HS-5 (cell line): ENCODE measurements around the gene SEC14L1.

Experiments
- DNase-seq: peaks from one replicate; pipeline ENCODE4 v3.0.0-alpha.2; 2012; ENCODE audit warnings: low read depth

SEC14L1 gene

DNA sequence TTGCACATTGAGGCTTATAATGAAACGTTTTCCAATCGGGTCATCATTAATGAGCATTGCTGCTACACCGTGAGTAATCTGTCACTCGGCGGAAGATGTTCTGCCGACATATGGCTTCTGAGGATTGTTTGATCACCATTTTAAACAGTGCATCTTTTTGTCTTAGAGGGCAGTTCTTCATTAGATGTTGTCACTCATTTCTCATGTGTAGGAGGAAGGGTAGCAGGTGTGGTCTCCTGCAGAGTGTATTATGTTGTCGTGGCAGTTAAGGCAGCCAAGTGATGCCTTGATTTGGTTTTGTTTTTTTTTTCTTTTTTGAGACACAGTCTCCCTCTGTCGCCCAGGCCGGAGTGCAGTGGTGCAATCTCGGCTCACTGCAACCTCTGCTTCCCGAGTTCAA lies 50.5 kb downstream of the SEC14L1 start:
- no peak for DNase-seq

DNA sequence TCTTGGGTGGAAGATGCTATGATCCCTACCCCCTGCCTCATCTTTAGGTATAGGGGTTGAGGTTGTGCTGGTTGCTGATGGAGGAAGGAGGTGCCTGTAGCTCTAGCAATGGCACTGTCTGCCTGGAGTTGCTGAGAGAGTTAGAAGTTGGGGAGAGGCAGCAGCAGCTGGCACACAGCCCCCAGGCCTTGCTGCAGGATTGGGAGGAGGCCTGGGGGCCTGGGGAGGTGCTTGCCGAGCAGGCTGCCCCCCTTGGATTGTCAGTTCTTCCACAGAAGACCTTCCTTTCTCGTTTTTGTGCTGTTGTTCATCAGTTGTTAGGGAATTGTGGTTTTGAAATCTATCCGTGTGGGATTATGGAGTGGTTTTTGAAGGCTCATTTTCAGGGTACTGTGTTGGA lies 52.9 kb downstream of the SEC14L1 start:
- DNase-seq = no peak

DNA sequence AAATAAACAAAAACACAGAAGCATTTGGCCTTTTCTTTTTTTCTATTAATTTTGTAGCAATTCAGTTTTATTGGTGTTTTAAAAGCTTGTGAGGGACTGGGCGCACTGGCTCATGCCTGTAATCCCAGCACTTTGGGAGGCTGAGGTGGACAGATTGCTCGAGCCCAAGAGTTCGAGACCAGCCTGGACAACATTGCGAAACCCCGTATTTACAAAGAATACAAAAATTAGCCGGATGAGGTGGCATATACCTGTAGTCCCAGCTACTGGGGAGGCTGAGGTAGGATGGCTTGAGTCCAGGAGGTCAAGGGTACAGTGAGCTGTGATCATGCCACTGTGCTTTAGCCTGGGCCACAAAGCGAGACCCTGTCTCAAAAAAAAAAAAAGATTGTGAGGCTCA lies 53.4 kb downstream of the SEC14L1 start:
- no peak for DNase-seq

DNA sequence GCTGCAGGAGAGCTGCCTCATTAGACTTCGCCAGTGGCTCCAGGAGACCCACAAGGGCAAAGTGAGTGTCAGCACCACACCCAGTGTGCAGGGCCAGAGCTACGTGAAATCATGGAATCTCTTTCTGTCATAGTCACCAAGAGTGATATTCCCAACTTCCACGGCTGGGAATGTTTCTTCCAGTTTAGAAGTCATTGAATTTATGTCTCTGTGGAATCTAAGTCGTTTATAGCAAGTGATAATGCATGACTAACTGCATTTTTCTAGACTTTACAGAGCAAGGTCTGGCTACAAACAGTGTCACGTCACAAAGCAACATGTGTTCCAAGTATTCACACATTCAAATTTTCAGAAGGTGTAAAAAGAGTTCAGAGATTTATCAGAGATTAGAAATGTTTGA lies 55.5 kb downstream of the SEC14L1 start:
- DNase-seq = no peak

DNA sequence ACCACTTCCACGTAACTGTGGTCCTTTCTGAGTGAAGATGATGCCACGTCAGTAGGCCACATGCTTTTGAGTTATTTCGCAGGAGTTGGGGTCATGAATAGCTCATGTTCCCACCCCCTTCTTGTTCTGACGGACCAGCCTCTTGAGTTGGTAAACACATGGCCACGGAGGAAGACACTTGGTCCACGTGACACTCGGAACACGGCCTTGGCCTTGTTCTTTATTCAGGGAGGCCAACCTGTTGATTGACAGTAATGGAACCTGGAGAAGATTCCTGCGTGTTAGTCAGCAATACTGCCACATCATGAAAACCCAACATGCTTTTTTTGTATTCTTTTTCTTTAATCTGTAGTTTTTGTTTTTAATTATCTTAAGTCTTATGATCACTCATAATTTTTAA lies 56.3 kb downstream of the SEC14L1 start:
- DNase-seq = no peak

DNA sequence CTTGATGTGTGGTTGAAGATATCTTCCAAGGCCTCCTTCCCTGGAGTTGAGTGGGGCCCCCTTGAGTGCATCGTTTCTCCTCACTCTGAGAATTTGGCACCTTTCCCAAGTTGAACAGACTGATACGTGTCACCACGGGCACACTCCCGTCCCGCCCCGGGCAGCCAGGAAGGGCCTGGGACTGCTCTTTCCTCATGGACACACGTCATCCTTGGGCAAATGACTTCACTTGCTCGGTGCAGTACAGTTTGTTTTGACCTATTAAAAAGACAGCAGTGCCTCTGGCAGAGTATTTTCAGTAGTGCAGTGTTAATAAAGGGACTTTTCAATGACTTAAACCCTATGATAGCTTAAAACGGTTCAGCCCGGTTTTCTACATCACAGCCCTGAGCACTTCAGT lies 59.9 kb downstream of the SEC14L1 start:
- DNase-seq = no peak

DNA sequence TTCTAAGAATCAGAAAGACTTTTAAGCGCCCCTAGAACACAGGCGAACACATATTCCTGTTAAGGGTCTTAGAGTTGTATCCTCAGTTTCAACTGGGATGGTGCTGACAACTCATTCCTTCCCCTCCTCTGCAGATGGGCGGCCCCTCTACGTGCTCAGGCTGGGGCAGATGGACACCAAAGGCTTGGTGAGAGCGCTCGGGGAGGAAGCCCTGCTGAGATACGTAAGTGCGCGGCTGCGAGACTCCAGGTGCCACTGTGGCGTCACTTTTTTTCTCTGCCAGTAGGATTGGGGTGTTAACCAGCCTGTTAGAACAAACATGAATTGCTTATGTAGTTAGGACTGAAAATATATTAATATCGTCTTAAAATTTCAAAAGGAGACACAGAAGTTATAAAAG lies 62.7 kb downstream of the SEC14L1 start:
- DNase-seq = no peak

DNA sequence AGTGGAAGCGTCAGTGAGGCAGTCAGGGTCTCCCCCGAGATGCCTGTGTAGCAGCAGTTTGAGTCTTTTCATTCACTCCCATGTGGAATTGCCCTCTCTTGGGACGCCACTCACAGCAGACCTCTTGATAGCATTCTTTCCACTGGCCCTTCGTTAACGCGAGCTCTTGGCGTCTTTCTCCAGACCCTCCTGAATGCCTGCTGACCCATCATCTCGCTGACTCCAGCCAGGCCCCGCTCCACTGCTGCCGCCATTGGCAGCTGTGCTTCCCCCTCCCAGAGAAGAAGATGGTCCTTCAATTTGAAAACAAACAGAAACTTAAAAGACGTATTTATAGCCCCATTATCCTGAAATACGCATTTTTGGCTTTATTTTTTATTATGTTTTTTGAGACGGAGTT lies 63.1 kb downstream of the SEC14L1 start:
- no peak for DNase-seq

DNA sequence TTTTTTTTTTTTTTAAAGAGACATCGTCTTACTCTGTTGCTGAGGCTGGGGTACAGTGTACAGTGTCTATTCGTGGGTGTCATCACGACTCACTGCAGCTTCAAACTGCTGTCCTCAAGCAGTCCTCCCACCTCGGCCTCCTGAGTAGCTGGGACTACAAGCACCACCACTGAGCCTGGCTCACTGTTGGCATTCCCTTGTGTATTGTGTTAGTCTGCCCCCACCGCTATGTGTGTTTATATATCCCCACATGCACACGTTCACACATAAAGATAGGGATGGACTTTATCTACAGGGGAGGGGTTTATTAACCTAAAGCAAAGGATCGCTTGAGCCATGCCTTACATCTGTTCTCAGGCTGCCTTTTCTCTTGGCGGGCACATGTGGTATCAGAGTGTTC lies 63.8 kb downstream of the SEC14L1 start:
- no peak for DNase-seq

DNA sequence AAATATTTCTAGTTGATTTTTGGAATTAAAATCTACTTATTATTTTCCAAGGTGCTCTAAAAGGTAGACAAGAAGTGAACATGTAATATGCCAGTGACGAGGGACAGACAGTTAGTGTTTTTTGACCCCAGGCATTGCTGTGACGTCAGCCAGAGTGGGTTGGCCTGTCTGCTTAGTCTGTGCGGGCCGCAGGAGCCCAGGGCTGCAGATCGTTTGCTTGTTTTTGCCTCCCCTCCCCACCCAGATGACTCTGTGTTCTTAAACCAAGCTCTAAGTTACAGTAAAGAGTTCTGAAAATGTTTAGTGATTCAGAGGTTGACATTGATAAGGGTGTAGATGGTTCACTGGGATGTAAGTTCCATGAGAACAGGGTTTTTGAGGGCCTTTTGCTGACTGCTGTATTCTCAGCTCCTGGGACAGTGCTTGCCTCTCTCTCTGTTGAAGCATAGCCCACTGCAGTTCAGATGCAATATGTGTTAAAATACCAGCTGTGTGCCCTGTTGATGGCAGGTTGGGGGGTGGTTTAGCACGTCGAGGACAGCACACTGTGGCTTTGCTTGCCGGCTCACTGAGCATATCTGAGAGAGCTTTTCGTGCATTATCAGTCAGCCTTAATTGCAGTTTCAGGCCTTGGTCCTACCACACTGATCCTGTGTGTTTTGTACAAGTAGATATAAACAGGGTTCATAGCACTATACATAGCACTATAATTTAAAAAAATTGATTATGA lies 64.8 kb downstream of the SEC14L1 start:
- DNase-seq = no peak

DNA sequence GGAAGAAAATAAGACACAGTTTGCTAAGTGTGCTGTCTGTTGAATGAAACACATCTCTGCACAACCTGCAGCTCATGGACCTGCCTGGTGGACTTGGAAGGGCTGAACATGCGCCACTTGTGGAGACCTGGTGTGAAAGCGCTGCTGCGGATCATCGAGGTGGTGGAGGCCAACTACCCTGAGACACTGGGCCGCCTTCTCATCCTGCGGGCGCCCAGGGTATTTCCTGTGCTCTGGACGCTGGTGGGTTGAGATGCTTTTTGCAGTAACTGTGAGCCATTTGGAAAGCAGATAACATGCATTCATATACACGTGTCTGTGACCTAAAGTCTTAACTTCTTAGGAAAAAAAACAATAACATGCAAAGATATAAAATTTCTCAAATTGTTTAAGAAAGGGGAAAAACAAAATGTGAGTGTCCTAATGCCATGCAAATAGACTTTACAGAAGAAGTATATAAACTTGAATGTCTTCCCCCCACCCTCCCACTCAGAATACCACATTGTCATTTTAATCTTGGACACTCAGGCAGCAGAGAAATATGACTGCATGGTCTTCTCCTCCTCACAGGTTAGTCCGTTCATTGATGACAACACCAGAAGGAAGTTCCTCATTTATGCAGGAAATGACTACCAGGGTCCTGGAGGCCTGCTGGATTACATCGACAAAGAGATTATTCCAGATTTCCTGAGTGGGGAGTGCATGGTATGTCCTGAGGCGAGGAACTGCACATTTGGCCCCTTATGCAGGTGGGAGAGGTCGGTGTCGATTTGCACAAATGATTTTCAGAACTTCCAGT lies 65.6 kb downstream of the SEC14L1 start:
- no peak for DNase-seq

DNA sequence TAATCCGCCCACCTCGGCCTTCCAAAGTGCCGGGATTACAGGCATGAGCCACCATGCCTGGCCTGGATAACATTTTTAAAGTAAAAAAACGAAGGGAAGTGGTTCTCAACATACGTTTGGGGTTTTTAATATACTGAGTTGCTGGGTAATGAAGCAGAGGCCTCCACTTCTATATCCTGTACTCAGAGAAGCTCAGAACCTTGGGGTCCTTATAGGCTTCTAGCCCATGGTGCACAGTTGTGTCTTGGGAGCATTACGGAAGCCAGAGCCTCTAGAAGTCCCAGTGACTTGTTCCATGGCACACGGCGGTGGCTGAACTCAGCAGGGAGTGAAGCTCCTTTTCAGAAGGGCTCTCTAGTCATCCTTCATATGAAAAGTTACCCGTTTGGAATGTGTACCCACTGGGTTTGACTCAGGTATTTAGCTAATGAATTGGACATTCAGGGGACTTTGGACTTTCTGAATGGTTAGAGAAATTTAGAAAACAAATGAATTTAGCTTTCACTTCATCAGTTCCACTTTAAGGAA lies 67.0 kb downstream of the SEC14L1 start:
- no peak for DNase-seq

DNA sequence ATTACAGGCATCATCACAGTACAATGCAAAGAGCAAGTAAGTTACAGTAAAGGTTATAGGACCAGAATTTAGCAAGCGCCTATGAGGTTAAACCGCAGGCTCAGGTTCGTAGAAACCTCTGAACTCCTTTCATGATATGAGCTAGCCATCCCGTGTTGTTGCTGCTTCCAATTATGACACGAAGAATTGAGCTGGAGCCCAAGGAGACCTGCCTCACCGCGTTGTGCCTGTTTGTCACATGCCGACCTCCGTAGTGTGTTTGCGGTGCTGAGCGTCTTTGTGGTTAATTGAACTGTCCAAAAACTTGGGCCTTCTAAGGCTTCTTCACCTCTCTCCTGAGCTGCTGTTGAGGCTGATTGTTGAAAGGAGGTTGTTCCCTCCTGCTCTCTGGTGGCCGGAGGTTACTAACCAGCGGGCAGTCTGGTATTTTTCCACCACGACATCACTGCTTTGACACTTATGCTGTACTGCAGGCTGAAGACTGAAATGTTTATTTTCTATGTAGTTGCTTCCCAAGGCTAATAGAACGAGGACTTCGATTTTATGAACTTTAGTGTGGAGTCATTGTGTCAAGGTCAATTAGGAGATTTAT lies 67.5 kb downstream of the SEC14L1 start:
- DNase-seq = no peak

DNA sequence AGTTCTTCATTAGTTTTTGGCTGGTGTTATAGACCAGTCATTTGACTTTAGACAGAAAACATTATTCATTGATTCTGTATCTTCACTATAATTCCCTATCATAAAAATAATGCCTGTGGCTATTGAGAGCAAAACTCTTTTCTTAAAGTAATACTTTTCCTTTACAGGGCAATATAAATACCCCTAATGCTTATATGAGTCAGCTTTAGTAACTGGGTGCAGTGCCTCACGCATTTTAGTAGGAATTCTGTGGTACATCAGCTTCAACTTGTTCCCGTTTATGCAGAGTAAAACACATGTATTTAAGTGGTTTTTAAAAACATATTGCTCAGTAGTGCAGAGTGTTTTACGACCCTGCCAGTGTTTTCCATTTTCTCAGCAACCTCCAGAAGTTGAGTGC lies 68.1 kb downstream of the SEC14L1 start:
- DNase-seq = no peak

DNA sequence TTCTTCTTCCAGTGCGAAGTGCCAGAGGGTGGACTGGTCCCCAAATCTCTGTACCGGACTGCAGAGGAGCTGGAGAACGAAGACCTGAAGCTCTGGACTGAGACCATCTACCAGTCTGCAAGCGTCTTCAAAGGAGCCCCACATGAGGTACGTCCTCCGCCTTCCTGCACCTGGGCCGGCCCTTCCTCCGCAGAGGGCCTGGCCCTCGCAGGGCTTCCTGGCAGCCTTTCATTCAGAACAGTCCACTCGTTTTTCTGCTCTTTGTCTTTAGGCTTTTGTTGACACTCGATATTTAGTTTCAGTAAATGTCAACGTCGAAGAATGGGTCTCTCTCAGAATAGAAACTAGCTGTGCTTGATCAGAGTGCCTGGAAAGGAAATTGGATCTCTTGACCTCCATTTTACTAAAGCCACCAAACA lies 68.6 kb downstream of the SEC14L1 start:
- DNase-seq = no peak

DNA sequence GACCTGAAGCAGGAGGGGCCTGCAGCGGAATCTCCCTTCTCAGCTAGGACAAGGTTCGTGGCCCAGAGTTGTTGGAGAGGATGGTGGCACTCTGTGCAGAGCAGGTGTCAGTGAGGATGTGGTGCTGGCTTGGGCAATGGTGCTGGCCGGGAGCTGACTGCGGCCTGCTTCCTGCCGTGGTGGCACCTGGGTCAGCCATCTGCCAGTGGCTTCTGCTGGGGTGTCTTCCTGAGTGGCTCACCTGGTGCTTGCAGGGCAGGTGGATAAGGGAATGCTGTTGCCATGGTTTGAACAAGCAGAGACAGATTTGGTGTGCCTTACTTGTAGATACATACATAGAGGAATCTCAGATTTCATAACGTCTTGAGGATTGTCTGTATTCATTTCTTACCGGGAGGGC lies 69.6 kb downstream of the SEC14L1 start:
- no peak for DNase-seq

DNA sequence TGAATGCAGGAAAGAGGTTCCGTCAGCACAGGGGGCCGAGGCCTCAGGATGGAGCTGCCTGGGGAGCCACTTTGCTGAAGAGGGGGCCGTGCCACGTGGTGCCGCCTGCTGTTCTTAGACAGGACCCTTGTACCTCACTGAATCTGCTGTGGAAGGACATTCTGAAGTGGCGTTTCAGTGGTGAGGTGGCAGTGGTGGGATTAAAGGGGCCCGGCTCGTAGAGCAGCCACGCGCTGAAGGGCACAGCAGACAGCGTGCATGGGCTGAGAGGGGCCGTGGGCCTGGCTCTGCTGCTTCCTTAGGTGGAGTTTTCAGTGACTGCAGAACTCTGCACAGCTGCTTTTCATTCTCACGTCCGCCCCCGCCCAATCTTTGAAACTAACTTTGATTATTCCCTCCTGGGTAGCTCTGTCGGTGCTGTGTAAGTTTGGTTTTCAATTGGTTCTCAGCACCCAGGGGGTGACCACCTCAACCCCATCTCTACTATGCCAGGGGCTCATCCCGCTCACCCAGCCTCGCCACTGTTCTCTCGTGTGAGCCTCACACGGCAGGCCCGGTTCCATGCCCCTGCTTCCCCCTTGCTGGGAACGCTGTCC lies 70.3 kb downstream of the SEC14L1 start:
- no peak for DNase-seq

DNA sequence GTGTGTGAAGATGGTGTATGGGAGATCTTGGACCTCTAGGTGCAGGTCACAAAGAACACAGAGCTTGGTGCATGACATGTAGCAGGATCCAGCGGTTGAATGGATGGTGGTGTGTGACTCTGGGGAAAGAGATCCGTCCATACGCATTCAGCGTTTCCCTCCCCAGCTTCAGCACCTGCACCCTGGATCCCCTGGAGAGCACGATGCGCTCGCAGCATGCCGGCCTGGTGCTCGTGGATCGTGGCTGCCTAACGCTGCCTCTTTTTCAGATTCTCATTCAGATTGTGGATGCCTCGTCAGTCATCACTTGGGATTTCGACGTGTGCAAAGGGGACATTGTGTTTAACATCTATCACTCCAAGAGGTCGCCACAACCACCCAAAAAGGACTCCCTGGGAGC lies 70.9 kb downstream of the SEC14L1 start:
- DNase-seq = no peak

DNA sequence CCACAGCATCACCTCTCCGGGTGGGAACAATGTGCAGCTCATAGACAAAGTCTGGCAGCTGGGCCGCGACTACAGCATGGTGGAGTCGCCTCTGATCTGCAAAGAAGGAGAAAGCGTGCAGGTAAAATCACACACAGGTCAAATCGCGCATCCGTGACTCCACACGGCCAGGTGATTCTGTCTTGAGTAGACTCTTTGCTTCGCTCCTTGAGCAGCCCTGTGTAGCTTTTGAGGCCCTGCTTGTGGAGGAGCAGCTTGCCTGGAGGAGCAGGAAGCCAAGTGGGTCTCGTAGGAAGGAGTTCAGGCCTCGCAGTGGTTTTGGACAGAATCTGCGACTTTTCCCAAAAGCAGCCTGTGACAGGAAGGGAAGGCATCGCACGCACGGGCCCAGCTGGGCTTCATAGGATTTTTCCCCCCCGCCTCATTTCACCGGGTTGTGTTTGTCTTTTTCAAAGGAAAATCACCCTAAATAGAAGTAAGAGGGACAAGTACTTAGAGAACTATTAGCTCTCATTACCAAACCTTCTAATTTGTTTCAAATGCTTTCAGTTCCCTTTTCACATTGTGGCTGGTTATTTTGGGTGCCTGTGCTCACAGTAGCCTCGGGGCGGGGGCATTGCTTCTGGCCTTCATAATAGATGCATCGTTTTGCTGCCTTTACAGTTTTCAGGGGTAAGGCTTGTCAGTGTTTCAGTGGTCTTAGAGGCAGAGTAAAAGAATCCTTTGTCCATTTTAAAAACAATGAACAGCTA lies 71.5 kb downstream of the SEC14L1 start:
- no peak for DNase-seq

DNA sequence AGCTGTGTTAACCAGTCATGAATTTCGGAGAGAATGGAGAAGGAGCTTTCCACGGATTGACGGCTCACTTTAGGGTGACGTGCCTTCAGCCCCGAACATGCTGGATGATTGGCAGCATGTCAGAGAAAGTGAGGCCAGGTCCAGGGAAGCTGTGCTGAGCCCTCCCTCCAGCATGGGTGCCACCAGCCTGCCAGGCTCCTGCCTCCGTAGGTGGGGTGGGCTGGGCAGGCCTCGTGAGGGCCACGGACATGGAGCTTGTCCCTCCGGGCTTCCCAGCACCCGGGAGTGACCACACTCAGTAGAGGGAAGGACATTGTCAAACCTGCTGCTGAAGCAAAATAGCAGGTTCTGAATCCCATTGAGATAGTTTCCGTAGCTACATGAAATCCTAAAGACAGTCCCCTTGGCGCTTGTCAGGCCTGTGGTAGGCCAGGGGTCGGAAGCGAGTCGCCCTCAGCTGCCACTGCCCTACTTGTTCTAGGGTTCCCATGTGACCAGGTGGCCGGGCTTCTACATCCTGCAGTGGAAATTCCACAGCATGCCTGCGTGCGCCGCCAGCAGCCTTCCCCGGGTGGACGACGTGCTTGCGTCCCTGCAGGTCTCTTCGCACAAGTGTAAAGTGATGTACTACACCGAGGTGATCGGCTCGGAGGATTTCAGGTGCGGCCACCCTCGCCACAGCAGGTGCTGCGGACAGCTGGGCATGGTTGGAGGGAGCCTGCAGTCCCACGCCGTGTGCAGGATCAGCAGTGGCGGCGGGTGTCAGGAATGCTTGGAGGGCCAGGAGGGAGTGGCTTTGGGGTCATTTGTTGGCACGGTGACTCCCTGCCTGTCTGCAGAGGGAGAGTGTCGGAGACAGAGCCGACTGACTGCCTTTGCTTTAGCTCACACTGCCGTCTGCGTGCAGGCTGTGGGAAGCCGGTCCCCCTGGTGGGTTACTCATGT lies 72.3 kb downstream of the SEC14L1 start:
- no peak for DNase-seq

DNA sequence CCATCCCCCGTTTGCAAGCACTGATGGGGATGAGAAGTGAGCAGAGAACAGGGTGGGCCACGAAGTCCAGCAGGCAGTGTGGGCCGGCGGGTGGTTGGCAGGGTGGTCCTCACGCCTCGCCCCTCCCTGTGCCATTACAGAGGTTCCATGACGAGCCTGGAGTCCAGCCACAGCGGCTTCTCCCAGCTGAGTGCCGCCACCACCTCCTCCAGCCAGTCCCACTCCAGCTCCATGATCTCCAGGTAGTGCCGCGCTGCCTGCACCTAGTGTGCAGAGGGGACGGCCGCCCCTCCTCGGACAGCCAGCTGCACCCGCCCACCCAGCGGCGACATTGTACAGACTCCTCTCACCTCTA lies 73.0 kb downstream of the SEC14L1 start:
- DNase-seq = no peak
